T-helper 2 cell treated with Interferon-gamma antibody and Interleukin-4, amounts not matched to agents 5 μg/mL and 100 μg/mL, for 36 hours (primary cell): ENCODE measurements around the gene SLITRK1.
A peak's percentile ranks its signal among the peaks of the same experiment; 100 is the strongest.

ENCODE experiments used
- DNase-seq: peaks from one replicate; pipeline ENCODE4 v3.0.0; 2021; ENCODE audit warnings: low spot score
- H3K27ac Mint-ChIP-seq: one replicate; pipeline ENCODE4 v1.8.0; 2021; ENCODE audit warnings: mild to moderate bottlenecking, mixed read lengths
- H3K27me3 Mint-ChIP-seq: one replicate; pipeline ENCODE4 v1.8.0; 2021; ENCODE audit warnings: low read depth, mixed read lengths
- H3K36me3 Mint-ChIP-seq: one replicate; pipeline ENCODE4 v1.8.0; 2021; ENCODE audit warnings: low read depth, mixed read lengths
- H3K4me1 Mint-ChIP-seq: one replicate; pipeline ENCODE4 v1.8.0; 2021; ENCODE audit warnings: low read depth, mixed read lengths
- H3K4me3 Mint-ChIP-seq: one replicate; pipeline ENCODE4 v1.8.0; 2022; ENCODE audit warnings: mild to moderate bottlenecking, moderate library complexity, mixed read lengths
- H3K9me3 Mint-ChIP-seq: one replicate; pipeline ENCODE4 v1.8.0; 2021; ENCODE audit warnings: mixed read lengths

SLITRK1 gene, protein sequence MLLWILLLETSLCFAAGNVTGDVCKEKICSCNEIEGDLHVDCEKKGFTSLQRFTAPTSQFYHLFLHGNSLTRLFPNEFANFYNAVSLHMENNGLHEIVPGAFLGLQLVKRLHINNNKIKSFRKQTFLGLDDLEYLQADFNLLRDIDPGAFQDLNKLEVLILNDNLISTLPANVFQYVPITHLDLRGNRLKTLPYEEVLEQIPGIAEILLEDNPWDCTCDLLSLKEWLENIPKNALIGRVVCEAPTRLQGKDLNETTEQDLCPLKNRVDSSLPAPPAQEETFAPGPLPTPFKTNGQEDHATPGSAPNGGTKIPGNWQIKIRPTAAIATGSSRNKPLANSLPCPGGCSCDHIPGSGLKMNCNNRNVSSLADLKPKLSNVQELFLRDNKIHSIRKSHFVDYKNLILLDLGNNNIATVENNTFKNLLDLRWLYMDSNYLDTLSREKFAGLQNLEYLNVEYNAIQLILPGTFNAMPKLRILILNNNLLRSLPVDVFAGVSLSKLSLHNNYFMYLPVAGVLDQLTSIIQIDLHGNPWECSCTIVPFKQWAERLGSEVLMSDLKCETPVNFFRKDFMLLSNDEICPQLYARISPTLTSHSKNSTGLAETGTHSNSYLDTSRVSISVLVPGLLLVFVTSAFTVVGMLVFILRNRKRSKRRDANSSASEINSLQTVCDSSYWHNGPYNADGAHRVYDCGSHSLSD

DNA sequence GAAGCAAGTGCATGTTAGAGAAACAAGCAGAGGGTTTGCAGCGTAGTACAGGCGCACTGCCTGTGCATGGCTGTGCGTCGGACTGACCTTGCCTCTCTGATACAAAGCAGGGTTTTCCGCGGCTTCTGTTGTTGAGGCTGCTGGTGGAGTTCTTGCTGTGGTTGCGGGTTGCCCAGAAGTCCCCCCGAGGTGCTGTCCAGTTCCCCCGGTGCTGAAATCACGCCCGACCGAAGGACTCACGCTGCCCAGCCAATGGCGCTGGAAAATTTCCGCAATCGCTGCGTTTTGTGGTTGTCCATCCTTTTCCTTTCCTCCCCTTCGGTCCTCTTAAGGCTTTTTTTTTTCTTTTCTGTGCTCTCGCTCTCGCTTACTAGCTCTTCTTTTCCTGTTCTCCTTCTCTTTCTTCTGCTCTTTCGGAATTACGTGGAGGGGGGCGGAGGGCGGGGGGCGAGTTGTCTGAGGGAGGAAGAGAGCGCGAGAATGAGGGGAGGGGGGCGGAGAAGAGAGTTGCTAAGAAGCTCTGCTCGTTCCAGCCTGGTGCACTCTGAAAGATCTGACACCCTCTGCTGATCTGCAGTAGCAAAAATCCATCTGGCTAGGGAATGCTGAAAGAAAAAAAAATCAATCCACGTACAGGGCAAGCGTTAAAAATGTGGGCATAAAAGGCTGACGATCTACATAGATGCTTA is at the start of gene SLITRK1:
Gene SLITRK1, minus strand, starts transcription at position 558 of the 689 bp plus-strand sequence. CDS start 967 bp downstream, outside the sequence.
- Mint-ChIP-seq H3K27ac (no peak within 1 kb of the TSS), H3K9me3 (peaks cover 6% of the 10 kb centered on the region), H3K4me1 (peaks cover 3% of the 10 kb centered on the region), H3K4me3 (no peak within 1 kb of the TSS), H3K36me3 (no peaks in the 10 kb centered on the region), H3K27me3 (peaks cover 46% of the 10 kb centered on the region)
- peak; percentile 5 for DNase-seq

- peaks cover 14% of the 10 kb centered on the region for H3K9me3 Mint-ChIP-seq
- H3K27ac Mint-ChIP-seq = no peak overlapping the region
- no peaks in the 10 kb centered on the region for H3K4me1 Mint-ChIP-seq
- DNase-seq = no peak
- H3K36me3 Mint-ChIP-seq = no peaks in the 10 kb centered on the region
- H3K4me3 Mint-ChIP-seq = no peak overlapping the region
- no peaks in the 10 kb centered on the region for H3K27me3 Mint-ChIP-seq
Observed at GRCh38 chr13:83929157-83929556, 46.9 kb upstream of the SLITRK1 start.

GRCh38 chr13:83919775-83920174 is 37.5 kb upstream of the SLITRK1 start:
- H3K9me3 Mint-ChIP-seq = no peaks in the 10 kb centered on the region
- DNase-seq = no peak

GRCh38 chr13:83914368-83914767 is 32.1 kb upstream of the SLITRK1 start:
- no peaks in the 10 kb centered on the region for H3K27me3 Mint-ChIP-seq
- no peaks in the 10 kb centered on the region for H3K4me1 Mint-ChIP-seq
- no peak overlapping the region for H3K27ac Mint-ChIP-seq
- no peak for DNase-seq
- peaks cover 17% of the 10 kb centered on the region for H3K9me3 Mint-ChIP-seq
- H3K36me3 Mint-ChIP-seq = no peaks in the 10 kb centered on the region
- H3K4me3 Mint-ChIP-seq = no peak overlapping the region

More at GRCh38 chr13:83919775-83920174, 37.5 kb upstream of the SLITRK1 start:
- no peak overlapping the region for H3K4me3 Mint-ChIP-seq
- no peak overlapping the region for H3K27ac Mint-ChIP-seq
- no peaks in the 10 kb centered on the region for H3K4me1 Mint-ChIP-seq
- no peaks in the 10 kb centered on the region for H3K36me3 Mint-ChIP-seq
- H3K27me3 Mint-ChIP-seq = no peaks in the 10 kb centered on the region

DNA sequence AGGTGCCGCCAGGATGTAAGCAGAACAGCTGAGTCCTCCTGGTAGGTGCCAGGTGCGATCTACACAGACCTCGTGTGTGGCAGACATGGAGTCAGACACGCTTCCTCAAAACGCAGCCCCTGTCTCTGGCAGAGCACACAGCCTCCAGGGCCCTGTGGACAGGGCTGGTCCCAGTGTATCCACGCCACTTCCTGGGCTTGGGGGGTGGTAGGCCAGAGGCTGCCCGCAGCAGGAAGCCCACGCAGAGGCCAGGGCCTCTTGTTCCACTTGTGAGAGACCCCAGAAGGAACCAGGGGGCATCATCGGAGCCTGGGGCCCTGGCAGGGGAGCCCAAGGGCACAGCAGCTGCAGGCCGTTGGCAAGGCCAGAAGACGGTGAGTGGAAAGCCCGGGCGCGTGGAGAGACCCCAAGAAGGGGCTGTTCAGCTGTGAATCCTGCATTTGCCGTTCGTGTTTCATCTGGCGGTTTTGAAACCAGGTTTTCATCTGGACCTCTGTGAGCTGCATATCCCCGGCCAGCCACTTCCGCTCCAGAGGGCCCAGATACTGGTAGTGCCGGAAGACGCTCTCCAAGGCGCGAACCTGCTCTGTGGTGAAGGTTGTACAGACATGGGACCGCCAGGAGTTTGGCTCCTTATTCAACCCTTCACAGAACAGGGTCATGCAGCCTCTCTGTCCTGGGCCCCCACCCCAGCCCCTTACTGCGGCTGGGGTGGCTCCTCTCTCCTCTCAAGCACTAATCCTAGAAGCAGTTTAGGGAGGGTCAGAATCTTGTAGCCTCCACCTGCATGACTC is 25.1 kb upstream of the SLITRK1 start:
- H3K27ac Mint-ChIP-seq = no peak overlapping the region
- H3K4me3 Mint-ChIP-seq = no peak overlapping the region
- no peaks in the 10 kb centered on the region for H3K4me1 Mint-ChIP-seq
- no peak for DNase-seq
- no peaks in the 10 kb centered on the region for H3K27me3 Mint-ChIP-seq
- H3K9me3 Mint-ChIP-seq = peaks cover 22% of the 10 kb centered on the region
- H3K36me3 Mint-ChIP-seq = no peaks in the 10 kb centered on the region

DNA sequence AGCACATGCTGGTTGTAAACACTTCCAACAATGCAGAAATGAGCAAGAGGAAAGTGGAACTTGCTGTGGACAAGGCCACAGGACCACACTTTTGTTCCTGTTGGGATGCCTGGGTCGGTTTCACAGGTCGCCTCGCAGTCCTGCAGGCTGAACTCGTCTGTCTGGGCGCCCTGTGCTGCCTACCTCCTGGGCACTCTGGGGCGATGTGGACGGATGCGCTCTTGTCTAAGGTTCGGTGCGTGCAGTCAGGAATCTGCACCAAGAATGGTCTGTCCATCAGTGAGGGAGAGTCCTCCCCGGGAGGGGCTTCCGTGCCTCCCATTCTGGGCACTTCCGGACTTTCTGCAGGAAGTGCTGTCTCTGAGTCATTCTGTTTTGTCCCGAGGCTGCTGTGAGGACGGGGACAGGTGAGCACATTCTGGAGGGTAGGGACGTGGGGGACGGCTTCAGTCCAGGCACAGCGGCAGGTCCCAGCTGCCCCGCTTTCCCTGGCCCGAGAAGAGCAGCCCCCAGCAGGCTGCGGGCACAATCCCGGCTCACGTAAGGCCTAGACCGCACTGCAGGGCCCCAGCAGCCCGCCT is 24.1 kb upstream of the SLITRK1 start:
- H3K27me3 Mint-ChIP-seq = no peaks in the 10 kb centered on the region
- H3K4me3 Mint-ChIP-seq = no peak overlapping the region
- H3K9me3 Mint-ChIP-seq = peaks cover 16% of the 10 kb centered on the region
- no peaks in the 10 kb centered on the region for H3K36me3 Mint-ChIP-seq
- DNase-seq = no peak
- no peaks in the 10 kb centered on the region for H3K4me1 Mint-ChIP-seq
- H3K27ac Mint-ChIP-seq = no peak overlapping the region

DNA sequence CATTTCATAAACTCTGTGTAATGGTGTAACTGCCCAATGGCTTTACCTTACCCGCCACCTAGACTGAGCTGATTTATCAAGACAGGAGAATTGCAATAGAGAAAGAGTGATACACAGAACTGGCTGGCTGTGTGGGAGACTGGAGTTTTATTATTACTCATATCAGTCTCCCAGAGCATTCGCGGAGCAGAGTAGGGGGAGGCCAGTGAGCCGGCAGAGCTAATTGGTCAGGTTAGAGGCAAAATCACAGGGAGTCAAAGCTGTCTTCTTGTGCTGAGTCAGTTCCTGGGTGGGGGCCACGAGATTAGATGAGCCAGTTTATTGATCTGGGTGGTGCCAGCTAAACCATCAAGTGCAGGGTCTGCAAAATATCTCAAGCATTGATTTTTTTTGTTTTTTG is 23.4 kb upstream of the SLITRK1 start:
- H3K36me3 Mint-ChIP-seq = no peaks in the 10 kb centered on the region
- no peak overlapping the region for H3K27ac Mint-ChIP-seq
- no peaks in the 10 kb centered on the region for H3K27me3 Mint-ChIP-seq
- no peak for DNase-seq
- no peak overlapping the region for H3K4me3 Mint-ChIP-seq
- peaks cover 13% of the 10 kb centered on the region for H3K9me3 Mint-ChIP-seq
- no peaks in the 10 kb centered on the region for H3K4me1 Mint-ChIP-seq

GRCh38 chr13:83895994-83896580 is 13.8 kb upstream of the SLITRK1 start:
- no peaks in the 10 kb centered on the region for H3K4me1 Mint-ChIP-seq
- H3K9me3 Mint-ChIP-seq = no peaks in the 10 kb centered on the region
- H3K4me3 Mint-ChIP-seq = no peak overlapping the region
- DNase-seq = no peak
- H3K36me3 Mint-ChIP-seq = no peaks in the 10 kb centered on the region
- no peak overlapping the region for H3K27ac Mint-ChIP-seq
- H3K27me3 Mint-ChIP-seq = no peaks in the 10 kb centered on the region

- Mint-ChIP-seq H3K36me3 (no peaks in the 10 kb centered on the region), H3K9me3 (no peaks in the 10 kb centered on the region), H3K4me1 (no peaks in the 10 kb centered on the region), H3K4me3 (no peak overlapping the region), H3K27ac (no peak overlapping the region), H3K27me3 (no peaks in the 10 kb centered on the region)
- DNase-seq = no peak
Observed at GRCh38 chr13:83890358-83890757, 8.1 kb upstream of the SLITRK1 start.

- H3K27ac Mint-ChIP-seq = no peak overlapping the region
- no peak for DNase-seq
- peaks cover 2% of the 10 kb centered on the region for H3K4me1 Mint-ChIP-seq
- H3K4me3 Mint-ChIP-seq = no peak overlapping the region
- no peaks in the 10 kb centered on the region for H3K9me3 Mint-ChIP-seq
- no peaks in the 10 kb centered on the region for H3K36me3 Mint-ChIP-seq
- peaks cover 38% of the 10 kb centered on the region for H3K27me3 Mint-ChIP-seq
Observed at GRCh38 chr13:83884141-83884540, 1.9 kb upstream of the SLITRK1 start.

- no peak overlapping the region for H3K4me3 Mint-ChIP-seq
- no peaks in the 10 kb centered on the region for H3K36me3 Mint-ChIP-seq
- peaks cover 6% of the 10 kb centered on the region for H3K9me3 Mint-ChIP-seq
- peaks cover 46% of the 10 kb centered on the region for H3K27me3 Mint-ChIP-seq
- no peak for DNase-seq
- H3K27ac Mint-ChIP-seq = no peak overlapping the region
- H3K4me1 Mint-ChIP-seq = peaks cover 3% of the 10 kb centered on the region
Observed at GRCh38 chr13:83883061-83883523, 818 bp upstream of the SLITRK1 start.

DNA sequence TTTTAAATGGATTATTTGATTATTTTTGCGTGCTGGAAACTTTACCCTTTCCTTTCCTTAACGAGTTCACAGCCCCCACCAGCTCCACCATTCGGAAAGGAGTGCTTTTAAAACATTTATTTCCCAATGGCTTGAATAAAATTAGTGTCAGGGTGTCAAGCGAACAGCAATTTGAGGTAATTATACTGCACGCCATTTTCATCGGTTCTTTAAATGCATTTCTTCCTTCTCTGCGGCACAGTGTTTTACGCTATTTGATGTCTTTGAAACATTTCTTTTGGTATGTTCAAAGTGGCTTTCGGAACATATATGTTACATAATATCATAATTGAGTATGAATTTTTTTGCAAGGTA is 309 bp upstream of the SLITRK1 start:
- Mint-ChIP-seq H3K27me3 (peaks cover 46% of the 10 kb centered on the region), H3K36me3 (no peaks in the 10 kb centered on the region), H3K27ac (no peak overlapping the region), H3K4me1 (peaks cover 3% of the 10 kb centered on the region), H3K9me3 (peaks cover 6% of the 10 kb centered on the region), H3K4me3 (no peak overlapping the region)
- DNase-seq = no peak

GRCh38 chr13:83881140-83881684 is 1.1 kb downstream of the SLITRK1 start:
- Mint-ChIP-seq H3K4me1 (peaks cover 6% of the 10 kb centered on the region), H3K27me3 (peaks cover 46% of the 10 kb centered on the region), H3K4me3 (no peak overlapping the region), H3K9me3 (peaks cover 6% of the 10 kb centered on the region), H3K36me3 (no peaks in the 10 kb centered on the region), H3K27ac (no peak overlapping the region)
- DNase-seq = no peak
